H54 (cell line): Measurements from ENCODE around the gene RGS5.
A peak's percentile ranks its signal among the peaks of the same experiment; 100 is the strongest.

Source experiments
- DNase-seq: peaks from one replicate; pipeline ENCODE4 v3.0.0; 2011; ENCODE audit warnings: low spot score, mixed read lengths; ENCODE audit not compliant: insufficient read length
- FAIRE-seq: peaks from 3 replicates; lab custom pipeline; 2011; peaks lifted over from hg19 to GRCh38; lab: Jason Lieb, UNC
- POLR2A ChIP-seq: IDR thresholded peaks from 2 replicates; pipeline ENCODE4 v1.6.1; 2011; ENCODE audit warnings: low read depth, mild to moderate bottlenecking, low read length

The RGS5 gene

GRCh38 chr1:163170975-163171676, 31.6 kb downstream of the RGS5 start:
- DNase-seq (peak; percentile 22), FAIRE-seq (peak; percentile 91)
- TF ChIP-seq POLR2A, result no peak

- no peak for FAIRE-seq
These were observed 32.4 kb downstream of the RGS5 start for GRCh38 chr1:163170331-163170730.

DNA sequence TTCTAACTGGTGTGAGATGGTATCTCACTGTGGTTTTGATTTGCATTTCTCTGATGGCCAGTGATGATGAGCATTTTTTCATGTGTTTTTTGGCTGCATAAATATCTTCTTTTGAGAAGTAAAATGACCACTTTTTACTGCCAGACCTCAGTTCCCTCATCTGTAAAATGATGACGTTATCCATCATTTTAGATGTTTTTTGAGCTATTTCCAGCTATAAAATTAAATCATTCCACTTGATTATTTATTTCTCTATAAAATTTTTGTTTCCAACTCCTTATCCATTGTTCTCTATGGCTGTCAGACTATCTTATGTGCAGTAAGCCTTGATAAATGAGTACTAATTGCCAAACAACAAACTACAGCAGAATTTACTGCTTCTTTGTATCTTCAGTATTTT, 33.2 kb downstream of the RGS5 start:
- DNase-seq, result no peak
- TF ChIP-seq POLR2A, result no peak
- FAIRE-seq, result no peak

More at GRCh38 chr1:163170331-163170730, 32.4 kb downstream of the RGS5 start:
- no peak for DNase-seq
- TF ChIP-seq POLR2A, result no peak

- DNase-seq (peak; percentile 17), FAIRE-seq (peak; percentile 85)
- no peak for TF ChIP-seq POLR2A
These were observed 34.7 kb downstream of the RGS5 start for GRCh38 chr1:163168053-163168452.

DNA sequence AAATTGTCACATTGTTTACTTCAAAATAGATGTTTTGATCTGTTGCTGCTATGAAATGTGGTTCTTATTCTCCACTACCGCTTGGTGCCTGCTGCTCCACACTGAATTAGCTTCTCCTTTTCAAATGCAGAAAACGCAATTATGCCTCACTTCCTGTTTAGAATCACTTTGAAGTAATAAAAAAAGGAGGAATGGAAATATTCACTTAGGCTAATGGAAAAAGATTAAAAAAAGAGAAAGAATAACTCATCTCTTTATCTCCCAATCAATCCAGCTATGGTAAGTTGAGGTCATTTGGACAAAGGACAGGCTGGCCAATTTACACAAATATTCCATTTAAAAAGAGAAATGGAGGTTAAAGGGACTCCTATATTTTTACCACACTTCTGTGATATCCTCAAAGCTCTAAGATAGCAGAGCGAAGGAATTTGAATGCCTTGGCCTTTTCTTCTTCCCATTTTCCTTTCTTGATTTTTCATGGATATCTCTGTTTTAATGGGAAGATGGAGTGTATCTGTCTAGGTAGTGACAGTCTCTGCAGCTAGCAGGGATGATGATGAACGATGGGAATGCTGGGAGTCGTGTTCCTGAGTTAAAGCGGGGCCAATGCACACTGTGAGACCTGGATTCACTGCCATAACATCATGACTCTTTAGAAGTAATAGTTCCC, 35.7 kb downstream of the RGS5 start:
- FAIRE-seq, result no peak
- no peak for TF ChIP-seq POLR2A
- DNase-seq, result no peak

DNA sequence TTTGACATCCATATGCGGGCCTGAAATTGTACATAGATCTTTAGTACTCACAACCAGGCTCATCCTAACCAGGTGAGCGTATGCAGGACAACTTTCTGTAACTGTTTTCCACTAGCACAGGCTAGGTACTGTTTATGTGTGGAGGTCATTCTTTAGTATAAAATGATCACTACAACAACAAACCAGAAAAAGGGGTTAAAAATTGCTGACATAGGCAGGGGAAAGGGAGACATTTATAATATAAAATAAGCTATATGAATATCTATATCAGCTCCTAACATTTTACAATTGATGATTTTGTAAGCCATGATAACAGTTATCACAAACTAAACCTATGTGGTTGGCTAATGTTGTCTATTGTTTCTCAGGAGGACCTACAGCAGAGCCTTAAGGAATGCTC, 37.6 kb downstream of the RGS5 start:
- no peak for TF ChIP-seq POLR2A
- no peak for FAIRE-seq

DNA sequence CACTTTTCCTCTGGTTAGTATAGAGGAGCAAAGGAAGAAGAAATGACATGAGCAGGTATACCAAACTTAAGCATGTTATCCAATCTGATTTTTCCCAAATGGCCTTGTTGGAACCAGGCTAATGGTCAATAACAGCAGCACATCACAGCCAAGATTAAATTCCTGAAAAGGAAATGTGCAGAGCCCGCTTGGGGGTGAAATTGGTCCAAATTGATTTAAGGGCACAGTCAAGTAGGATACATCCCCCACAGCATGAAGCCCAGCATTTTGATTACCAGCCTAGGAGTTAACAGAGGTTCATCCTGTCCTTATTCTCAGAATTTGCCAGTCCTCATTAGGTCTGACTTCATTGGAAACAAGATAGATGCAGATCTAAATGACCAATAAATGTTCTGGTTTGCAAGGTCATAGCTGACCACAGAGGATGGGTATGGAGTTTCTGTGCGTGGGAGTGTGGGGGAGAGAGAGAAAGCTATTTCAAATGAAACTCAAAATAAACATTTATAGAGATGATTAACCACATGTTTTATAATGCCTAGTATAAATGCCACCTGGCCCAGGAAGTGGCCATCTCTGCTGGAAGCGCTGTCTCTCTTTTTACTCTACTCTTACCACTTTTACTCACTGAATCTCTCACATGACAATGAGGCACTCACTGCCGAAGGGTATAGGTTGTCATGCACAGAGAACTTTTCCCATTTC, 38.7 kb downstream of the RGS5 start:
- DNase-seq (no peak), FAIRE-seq (peak; percentile 61)
- no peak for TF ChIP-seq POLR2A

More for the DNA sequence above, 37.6 kb downstream of the RGS5 start:
- no peak for DNase-seq

DNA sequence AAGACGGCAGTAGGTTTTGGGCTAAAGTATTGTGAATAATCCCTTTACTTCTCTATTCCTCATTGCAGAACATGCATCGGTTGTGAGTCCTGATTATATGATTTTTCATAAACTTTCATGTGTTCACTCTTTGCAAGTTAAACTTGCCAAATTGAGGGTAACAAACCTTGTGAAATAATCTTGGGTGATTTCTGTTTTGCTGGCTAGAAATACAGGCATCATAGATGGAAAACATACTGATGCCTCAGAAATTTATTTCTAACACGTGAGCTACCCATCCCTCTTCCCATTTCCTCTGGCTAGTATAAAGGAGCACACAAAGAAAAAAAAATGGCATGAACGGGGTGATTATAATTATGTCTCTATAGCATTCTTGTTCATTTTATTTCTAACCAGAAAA, 39.6 kb downstream of the RGS5 start:
- DNase-seq (no peak), FAIRE-seq (no peak)
- no peak for TF ChIP-seq POLR2A

DNA sequence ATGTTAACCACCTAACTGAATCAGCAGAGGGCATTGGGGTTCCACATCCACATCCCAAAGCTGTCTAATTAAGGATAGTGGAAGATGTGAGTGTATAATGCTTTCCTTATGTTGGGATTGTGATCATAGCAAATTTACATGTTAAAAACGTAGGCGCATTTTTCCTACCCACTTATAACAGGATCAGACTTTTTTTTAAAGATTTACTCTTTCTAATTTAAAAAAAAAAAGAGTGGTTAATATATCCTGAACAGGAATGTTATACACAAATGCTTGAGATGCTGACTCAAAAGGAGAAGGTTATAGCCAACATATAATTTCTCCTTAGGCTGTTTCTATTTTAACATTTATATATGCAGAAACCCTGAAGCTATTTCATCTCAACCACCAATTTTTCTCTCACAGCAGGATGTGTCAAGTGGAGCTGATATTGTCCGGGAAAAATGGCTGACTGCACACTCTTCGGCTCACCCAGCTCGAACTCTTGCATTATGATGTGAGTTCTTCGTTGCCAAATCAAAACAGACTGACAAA, 40.3 kb downstream of the RGS5 start:
- FAIRE-seq (no peak), DNase-seq (no peak)
- no peak for TF ChIP-seq POLR2A

DNA sequence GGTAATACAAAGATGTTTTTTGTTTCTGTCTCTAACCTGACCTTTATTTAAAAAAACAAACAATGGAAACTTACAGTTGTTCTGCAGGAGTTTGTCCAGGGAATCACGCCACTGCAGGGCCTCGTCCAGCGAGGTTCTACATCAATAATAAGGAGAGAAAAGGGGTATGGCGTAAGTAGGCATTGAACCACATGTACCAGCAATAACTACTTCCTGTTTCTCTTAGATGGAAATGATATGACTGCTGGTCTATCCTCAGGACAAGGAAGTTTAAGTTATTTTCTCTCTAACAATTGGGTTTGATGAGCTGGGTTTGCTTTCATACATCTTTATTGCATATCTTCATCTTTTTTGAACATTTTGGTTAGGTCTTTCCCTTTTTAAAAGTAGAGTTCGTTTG, 40.9 kb downstream of the RGS5 start:
- DNase-seq, result no peak
- FAIRE-seq, result no peak
- TF ChIP-seq POLR2A, result no peak

DNA sequence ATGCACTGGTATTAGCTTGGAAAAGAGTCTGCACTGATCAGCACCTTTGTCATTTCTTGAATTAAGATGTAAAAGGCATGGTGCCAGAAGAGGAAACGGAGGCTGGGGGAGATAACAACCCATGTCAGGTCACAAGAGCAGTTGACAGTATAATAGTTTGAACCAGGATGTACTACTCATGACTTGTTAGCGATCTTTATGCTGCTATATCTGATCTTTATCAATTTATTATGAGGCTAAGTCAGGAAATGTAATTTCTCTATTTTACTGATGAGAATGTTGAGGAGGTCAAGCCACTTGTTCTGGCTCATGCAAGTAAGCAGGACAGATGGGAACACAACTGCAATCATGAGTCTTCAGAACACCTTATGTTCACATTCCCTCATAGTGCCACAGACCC, 41.4 kb downstream of the RGS5 start:
- no peak for DNase-seq
- TF ChIP-seq POLR2A, result no peak
- FAIRE-seq, result no peak

DNA sequence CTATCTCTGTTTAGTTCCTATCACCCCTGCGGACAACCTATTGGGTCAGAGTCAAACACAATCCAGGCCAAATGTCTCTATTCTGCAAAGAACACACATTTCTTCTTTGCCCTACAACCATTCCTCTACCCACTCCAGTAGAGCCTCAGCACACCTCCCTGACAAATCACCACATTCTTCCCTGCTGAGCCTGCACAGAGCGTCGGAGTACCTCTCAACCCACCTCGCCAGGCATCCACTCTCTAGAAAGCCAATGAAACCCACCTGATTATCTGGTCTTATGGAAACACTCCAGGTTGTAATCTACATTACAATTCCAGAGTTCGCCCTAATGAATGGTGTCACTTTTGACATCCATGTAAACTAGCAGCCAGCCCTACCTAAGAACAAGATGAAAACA, 47.1 kb downstream of the RGS5 start:
- FAIRE-seq (no peak), DNase-seq (no peak)
- no peak for TF ChIP-seq POLR2A

DNA sequence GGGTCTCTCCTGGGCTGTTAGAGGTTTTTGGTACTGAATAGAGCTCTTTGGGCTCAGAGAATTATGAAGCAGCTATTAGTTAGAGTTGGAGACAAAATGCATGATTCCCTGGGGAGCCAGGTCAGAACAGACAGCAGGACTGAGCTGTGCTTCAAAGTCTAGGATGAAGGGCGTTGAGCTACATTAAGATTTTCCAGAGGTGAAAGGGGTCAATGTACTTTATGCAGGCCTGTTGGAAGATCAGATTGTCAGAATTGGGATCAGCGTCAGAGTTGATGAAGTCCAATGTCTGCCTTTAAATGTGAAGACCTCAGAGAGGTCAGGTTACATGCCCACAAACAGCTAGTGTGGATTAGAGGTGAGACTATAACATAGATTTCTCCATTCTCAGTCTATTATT, 53.8 kb downstream of the RGS5 start:
- no peak for TF ChIP-seq POLR2A
- DNase-seq (no peak), FAIRE-seq (no peak)

GRCh38 chr1:163147019-163147418, 55.7 kb downstream of the RGS5 start:
- no peak for TF ChIP-seq POLR2A
- FAIRE-seq (no peak), DNase-seq (no peak)
